ENCODE measurements around the gene B3GLCT. TPM values are rescaled to one million over a fixed set of nuclear protein-coding genes. Genes with fewer than 3 reads are reported as not detected.
A peak's percentile ranks its signal among the peaks of the same experiment; 100 is the strongest.

The B3GLCT gene
- total RNA-seq, 1 experiment from 2014 or later: 3.9 TPM

GRCh38 chr13:31199849-31200636, at the start of gene B3GLCT (continued):
- peak; percentile 40 for TF ChIP-seq MAX (IDR thresholded peaks at IDR 0.05)
- peak; percentile 71 for TF ChIP-seq YY1 (IDR thresholded peaks at IDR 0.05; ENCODE audit: extremely low read depth, insufficient replicate concordance, low read depth, low read length)
- peak; percentile 19; the same call in 1 of the 2 replicates for TF ChIP-seq SIN3A (IDR thresholded peaks at IDR 0.05; ENCODE audit: low read depth)
- no peak for TF ChIP-seq FOSL1 (IDR thresholded peaks at IDR 0.05; ENCODE audit: low read depth)
- no peak for TF ChIP-seq ZNF274 (IDR thresholded peaks at IDR 0.05; ENCODE audit: low read depth, low read length)

- intact Hi-C loops (cut with micrococcal nuclease): no loop called here
- Histone ChIP-seq H3K79me2 (ENCODE audit: insufficient read depth, low read length) (peaks cover 100% of the 10 kb centered on the region), H3K27ac (ENCODE audit: low read depth, low read length) (no peak overlapping the region), H3K9ac (ENCODE audit: low read length) (no peak overlapping the region), H3K36me3 (ENCODE audit: control insufficient read depth in 1 of 2, insufficient read depth in 2 of 2, low read length in 2 of 2) (peaks cover 93 to 94% of the 10 kb centered on the region in 2 experiments), H3K4me2 (ENCODE audit: low read length) (no peak overlapping the region), H3K9me3 (ENCODE audit: control insufficient read depth in 1 of 2, insufficient read depth in 1 of 2, low read depth in 1 of 2, low read length in 2 of 2) (no peaks in the 10 kb centered on the region), H3K27me3 (ENCODE audit: insufficient read depth, low read length) (no peaks in the 10 kb centered on the region), H3K4me3 (replicated peaks in 1 of 2; ENCODE audit: low read depth in 1 of 2, low read length in 2 of 2) (no peak overlapping the region), H2AFZ (ENCODE audit: low read depth, low read length, poor library complexity, severe bottlenecking) (no peak overlapping the region), H3K4me1 (ENCODE audit: control insufficient read depth in 1 of 2, insufficient read depth in 2 of 2, low read length in 2 of 2) (no peaks in the 10 kb centered on the region), H4K20me1 (ENCODE audit: insufficient read depth) (peaks cover 5% of the 10 kb centered on the region; the same call in 1 of the 2 replicates), H3K9me2 (ENCODE audit: insufficient read depth) (no peaks in the 10 kb centered on the region)
- ATAC-seq: no peak
- ChIA-PET POLR2A (no interaction called here), RAD21 (ENCODE audit: low non-redundant PET in 1 of 2, low total read pairs in 2 of 2, uncharacterized antibody in 2 of 2, unreplicated experiment in 2 of 2) (no interaction called here), CTCF (no interaction called here)
- no peak for TF ChIP-seq CBX3 (IDR thresholded peaks at IDR 0.05; ENCODE audit: low read depth)
- TF ChIP-seq SIN3A (IDR thresholded peaks at IDR 0.05; ENCODE audit: low read depth): no peak
- no peak for TF ChIP-seq EZH2 (IDR thresholded peaks at IDR 0.05)
- TF ChIP-seq EGR1 (IDR thresholded peaks at IDR 0.05; ENCODE audit: low read depth): no peak
- DNase-seq (ENCODE audit: low read depth, low spot score): no peak
- BruUV-seq (replicated peaks): no TSS peak
Measured at GRCh38 chr13:31150315-31150985, 49.3 kb upstream of the B3GLCT start.

Measured in HCT116 (cell line).